ENCODE measurements around the gene PNN. TPM values are rescaled to one million over a fixed set of nuclear protein-coding genes. Genes with fewer than 3 reads are reported as not detected.

PNN gene
- total and polyA plus RNA-seq, 9 of the 15 experiments (the other 6 are each of a cell fraction or from before 2014, with no cell fraction given): 30.2 to 188 (median 69.7) TPM

DNA sequence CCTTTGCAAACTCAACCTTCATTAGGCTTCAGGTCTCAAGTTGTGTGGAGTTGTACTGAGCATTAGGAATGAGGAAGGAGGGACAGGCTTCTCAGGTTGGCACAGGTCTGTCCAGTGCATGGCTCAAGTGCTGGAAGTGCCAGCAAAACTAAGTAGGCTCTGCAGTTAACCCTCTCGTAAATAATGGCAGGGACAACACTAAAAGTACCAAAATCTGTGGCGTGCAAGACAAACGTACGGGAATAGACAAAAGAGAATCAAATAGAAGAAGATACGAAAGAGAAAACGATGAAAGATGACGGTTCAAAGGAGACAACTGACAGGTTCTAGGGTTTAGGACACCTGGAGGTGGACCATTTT lies 5.5 kb upstream of the PNN start:
- TF ChIP-seq NCOR1 (IDR thresholded peaks at IDR 0.05): no peak
- TF ChIP-seq PPARD (CRISPR knock-in tag; IDR thresholded peaks at IDR 0.05): no peak
- no peak for TF ChIP-seq POLR2AphosphoS5 (IDR thresholded peaks at IDR 0.05; ENCODE audit: control insufficient read depth, insufficient read depth, low read depth, low read length)
- no peak for TF ChIP-seq POLR2G (IDR thresholded peaks at IDR 0.05; ENCODE audit: low read depth, low read length)
- TF ChIP-seq TEAD4 (IDR thresholded peaks at IDR 0.05; ENCODE audit: low read length): no peak
- no peak for TF ChIP-seq TEAD4 (CRISPR knock-in tag; IDR thresholded peaks at IDR 0.05; ENCODE audit: borderline replicate concordance)
- TF ChIP-seq ESRRB (CRISPR knock-in tag; IDR thresholded peaks at IDR 0.05; ENCODE audit: borderline replicate concordance): no peak
- no peak for TF ChIP-seq ZKSCAN8 (CRISPR knock-in tag; IDR thresholded peaks at IDR 0.05)
- TF ChIP-seq, protein P1, sequence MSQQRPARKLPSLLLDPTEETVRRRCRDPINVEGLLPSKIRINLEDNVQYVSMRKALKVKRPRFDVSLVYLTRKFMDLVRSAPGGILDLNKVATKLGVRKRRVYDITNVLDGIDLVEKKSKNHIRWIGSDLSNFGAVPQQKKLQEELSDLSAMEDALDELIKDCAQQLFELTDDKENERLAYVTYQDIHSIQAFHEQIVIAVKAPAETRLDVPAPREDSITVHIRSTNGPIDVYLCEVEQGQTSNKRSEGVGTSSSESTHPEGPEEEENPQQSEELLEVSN (IDR thresholded peaks at IDR 0.05; ENCODE audit: borderline replicate concordance in 1 of 2, extremely low read depth in 1 of 2, insufficient read depth in 1 of 2, insufficient read length in 1 of 2, low read depth in 1 of 2, low read length in 1 of 2, poor library complexity in 1 of 2, severe bottlenecking in 1 of 2): no peak
- no peak for TF ChIP-seq ZNF143 (CRISPR knock-in tag; IDR thresholded peaks at IDR 0.05)
- TF ChIP-seq NEUROD1 (IDR thresholded peaks at IDR 0.05; ENCODE audit: borderline replicate concordance, low read depth, low read length, partially characterized antibody): no peak
- TF ChIP-seq TBP (optimal IDR thresholded peaks at IDR 0.05; ENCODE audit: low read depth, low read length): no peak
- TF ChIP-seq NFIX (CRISPR knock-in tag; IDR thresholded peaks at IDR 0.05; ENCODE audit: low read depth): no peak
- TF ChIP-seq FOXK2 (conservative IDR thresholded peaks at IDR 0.05 in 1 of 2, IDR thresholded peaks at IDR 0.05 in 1 of 2; ENCODE audit: low read depth in 2 of 2): no peak
- no peak for TF ChIP-seq ILF3 (IDR thresholded peaks at IDR 0.05; ENCODE audit: borderline replicate concordance)
- TF ChIP-seq, protein P2, sequence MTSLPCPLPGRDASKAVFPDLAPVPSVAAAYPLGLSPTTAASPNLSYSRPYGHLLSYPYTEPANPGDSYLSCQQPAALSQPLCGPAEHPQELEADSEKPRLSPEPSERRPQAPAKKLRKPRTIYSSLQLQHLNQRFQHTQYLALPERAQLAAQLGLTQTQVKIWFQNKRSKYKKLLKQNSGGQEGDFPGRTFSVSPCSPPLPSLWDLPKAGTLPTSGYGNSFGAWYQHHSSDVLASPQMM (CRISPR knock-in tag; IDR thresholded peaks at IDR 0.05): no peak
- TF ChIP-seq TEAD2 (tag; IDR thresholded peaks at IDR 0.05): no peak
- TF ChIP-seq ETV1 (tag; conservative IDR thresholded peaks at IDR 0.05; ENCODE audit: low read depth): no peak
- ChIA-PET CTCF (ENCODE audit: low intra/inter-chr PET ratio) (no interaction called here), POLR2A (interaction anchor here (0.9 to 1.6 kb wide), 6 partner anchors 12 to 67 kb away, joined by 4 to 11 read pairs (median 6); partner anchors contain the start of gene SEC23A)
- H4K20me1 ChIP-seq (replicated peaks; ENCODE audit: control insufficient read depth, insufficient read depth, low read length): no peaks in the 10 kb centered on the region
- in situ Hi-C loops (cut with MboI) (no loop called here), intact Hi-C loops (cut with micrococcal nuclease) (no loop called here)
- peaks cover 10% of the 10 kb centered on the region; the same call in 1 of the 3 replicates for H3K36me3 ChIP-seq (ENCODE audit: control insufficient read depth, insufficient read depth, low read length)
- H3K4me1 ChIP-seq (replicated peaks in 1 of 2; ENCODE audit: control insufficient read depth in 2 of 2, insufficient read depth in 2 of 2, low read length in 2 of 2): peaks cover 9 to 18% of the 10 kb centered on the region in 2 experiments; a peak in 4 of 5 replicates
- no peaks in the 10 kb centered on the region for H3K9me1 ChIP-seq (ENCODE audit: control insufficient read depth, insufficient read depth, low read length)
- ATAC-seq (peak; percentile 23), DNase-seq (ENCODE audit: extremely low read depth in 1 of 4, low spot score in 3 of 4) (no peak), FAIRE-seq (no peak)
- WGBS (ENCODE audit: insufficient coverage, low coverage, missing lambda C conversion rate): 3% methylated on average over 7 of the region's 7 CpGs
- H3K9ac ChIP-seq (ENCODE audit: insufficient read depth in 1 of 2, low read depth in 2 of 2, low read length in 2 of 2): peak overlapping the region; percentile 92 to 98
- H3K27ac ChIP-seq (ENCODE audit: extremely low read depth, low read depth, low read length): peak overlapping the region; percentile 95
- no TSS peak for BruUV-seq (replicated peaks)
- peak overlapping the region; percentile 95 for H3K4me2 ChIP-seq (ENCODE audit: insufficient read depth, low read length)
- peak overlapping the region; percentile 96 for H3K4me3 ChIP-seq
- H3K27me3 ChIP-seq (ENCODE audit: control insufficient read depth in 2 of 2, insufficient read depth in 2 of 2, low read length in 2 of 2): no peaks in the 10 kb centered on the region
- peaks cover 40% of the 10 kb centered on the region for H3K79me2 ChIP-seq (ENCODE audit: control insufficient read depth, insufficient read depth, low read length)
- H2AFZ ChIP-seq (ENCODE audit: low read depth, low read length): peak overlapping the region; percentile 93
- H3K9me3 ChIP-seq (replicated peaks; ENCODE audit: control insufficient read depth, insufficient read depth, low read depth, low read length): no peaks in the 10 kb centered on the region

All from K562 (cell line).